GM12878 (cell line): ENCODE data around the gene USP4.

Source experiments
- POLR2A ChIP-seq: IDR thresholded peaks from 2 replicates; pipeline ENCODE4 v1.6.1; 2011; ENCODE audit warnings: low read depth, mild to moderate bottlenecking, low read length
- TBL1XR1 ChIP-seq: IDR thresholded peaks from 2 replicates; pipeline ENCODE4 v1.6.1; 2012; ENCODE audit warnings: low read depth, low read length, improper control_type of control experiment

DNA sequence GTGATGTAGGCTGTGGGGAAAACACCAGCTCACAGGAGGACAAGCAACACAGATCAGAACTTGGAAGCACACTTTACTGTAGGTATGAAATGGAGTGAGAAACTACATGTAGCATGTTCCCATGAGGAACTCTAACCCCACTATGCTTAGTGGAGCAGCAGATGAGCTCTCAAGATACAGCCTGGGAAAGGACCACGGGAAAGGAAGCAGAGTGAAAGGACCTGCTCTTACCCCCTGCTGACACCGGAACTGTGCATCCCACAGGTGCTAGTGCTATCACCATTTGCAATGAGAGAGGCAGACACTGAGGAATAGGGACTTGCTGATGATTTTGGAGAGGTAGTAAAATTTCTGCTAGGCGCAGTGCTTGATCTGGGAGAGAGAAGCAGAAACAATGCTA, 28.6 kb downstream of the USP4 start:
- no peak for TF ChIP-seq POLR2A
- TF ChIP-seq TBL1XR1, result no peak
